GM19023 (cell line): Measurements from ENCODE around the gene AEN.

Source experiments
- ATAC-seq: cut with Tn5 transposase; IDR thresholded peaks from one replicate; pipeline ENCODE4 v1.9.1; 2021; ENCODE audit warnings: mild to moderate bottlenecking, moderate library complexity; ENCODE audit not compliant: unreplicated experiment

The AEN gene

DNA sequence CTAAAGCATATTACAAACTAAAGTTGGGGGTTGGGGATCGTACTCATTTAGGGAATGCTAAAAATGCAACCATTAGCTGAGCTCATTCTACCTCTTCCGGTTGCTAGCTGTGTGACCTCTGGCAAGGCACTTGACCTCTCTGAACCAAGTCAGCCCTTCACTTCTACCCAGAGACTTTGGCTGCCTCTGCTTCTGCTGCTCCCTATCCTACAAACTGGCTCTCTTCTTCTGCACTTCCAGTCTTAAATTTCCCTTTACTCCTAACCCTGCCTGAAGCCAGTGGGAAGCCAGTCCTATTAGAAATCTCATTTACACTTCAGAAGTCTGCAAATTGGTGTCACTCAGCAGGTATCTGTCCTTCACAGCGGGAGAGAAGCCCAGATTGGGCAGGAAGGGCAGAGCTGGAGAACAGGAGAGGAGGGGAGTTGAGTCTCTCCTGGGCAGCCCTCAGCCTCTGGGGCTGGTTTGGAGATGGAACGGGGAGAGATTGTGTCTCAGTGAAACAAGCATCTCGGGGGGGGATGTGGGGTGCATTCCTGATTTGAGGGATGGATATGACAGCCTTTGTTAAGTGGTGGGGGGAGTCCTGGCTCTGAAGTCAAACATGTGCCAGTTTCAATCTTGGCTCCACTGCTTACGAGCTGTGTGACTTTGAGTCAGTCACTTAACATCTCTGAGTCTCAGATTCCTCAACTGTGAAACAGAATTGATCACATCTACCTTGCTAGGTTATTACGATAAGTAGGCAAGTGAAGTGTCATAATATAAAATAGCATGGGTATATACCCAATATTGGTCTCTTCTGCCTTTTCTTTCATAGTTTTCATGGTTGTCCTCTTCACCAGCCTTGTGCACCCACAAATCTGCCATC, 7.8 kb upstream of the AEN start:
- no peak for ATAC-seq

DNA sequence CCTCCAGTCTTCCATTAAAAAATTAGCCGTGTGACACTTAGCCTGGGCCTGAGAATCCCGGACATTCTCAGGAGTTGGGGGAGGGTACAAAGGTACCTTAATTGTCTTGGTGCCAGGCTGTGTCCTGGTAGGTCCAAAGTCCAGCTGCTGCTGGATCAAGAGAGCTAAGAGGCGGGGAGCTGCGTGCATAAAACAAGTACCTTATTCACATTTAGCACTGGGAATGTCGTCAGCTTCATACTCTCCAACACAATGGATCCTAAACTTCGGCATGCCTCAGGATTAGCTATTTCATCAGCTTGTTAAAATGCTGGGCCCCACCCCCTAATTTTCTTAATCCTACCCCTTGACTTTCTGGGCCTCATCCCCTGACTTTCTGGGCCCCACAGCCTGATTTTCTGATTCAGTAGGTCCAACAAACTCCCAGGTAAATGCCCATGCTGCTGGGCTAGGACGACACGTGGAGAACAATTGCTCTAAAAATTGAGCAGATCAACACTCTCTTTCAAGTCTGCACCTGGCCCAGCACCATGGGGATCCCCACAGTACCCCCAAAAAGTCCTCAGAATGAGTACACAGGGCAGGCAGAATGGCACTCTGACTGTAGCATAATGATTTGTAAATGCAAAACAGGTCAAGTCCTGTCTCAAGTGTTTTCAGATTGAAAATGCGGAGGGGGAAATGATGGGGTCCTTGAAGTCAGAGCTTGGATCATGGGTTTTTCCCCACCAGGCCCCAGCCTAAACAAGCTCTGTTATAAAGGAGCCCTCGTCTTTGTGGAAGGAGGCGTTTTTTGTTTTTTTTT, 5.6 kb upstream of the AEN start:
- peak; percentile 74 for ATAC-seq

DNA sequence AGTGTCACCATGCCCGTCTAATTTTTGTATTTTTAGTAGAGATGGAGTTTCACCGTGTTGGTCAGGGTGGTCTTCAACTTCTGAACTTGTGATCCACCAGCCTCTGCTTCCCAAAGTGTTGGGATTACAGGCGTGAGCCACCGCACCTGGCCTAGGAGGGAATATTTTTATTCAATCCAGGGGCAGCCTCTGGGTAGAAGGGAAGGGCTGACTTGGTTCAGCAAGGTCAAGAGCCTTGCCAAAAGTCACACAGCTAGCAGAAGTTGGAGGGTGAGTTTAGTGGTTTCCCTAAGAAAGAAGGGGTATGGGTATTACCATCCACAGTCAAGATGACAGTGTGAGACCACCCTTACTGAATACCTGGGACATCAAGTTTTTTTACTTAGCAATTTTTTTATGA, 4.9 kb upstream of the AEN start:
- no peak for ATAC-seq

DNA sequence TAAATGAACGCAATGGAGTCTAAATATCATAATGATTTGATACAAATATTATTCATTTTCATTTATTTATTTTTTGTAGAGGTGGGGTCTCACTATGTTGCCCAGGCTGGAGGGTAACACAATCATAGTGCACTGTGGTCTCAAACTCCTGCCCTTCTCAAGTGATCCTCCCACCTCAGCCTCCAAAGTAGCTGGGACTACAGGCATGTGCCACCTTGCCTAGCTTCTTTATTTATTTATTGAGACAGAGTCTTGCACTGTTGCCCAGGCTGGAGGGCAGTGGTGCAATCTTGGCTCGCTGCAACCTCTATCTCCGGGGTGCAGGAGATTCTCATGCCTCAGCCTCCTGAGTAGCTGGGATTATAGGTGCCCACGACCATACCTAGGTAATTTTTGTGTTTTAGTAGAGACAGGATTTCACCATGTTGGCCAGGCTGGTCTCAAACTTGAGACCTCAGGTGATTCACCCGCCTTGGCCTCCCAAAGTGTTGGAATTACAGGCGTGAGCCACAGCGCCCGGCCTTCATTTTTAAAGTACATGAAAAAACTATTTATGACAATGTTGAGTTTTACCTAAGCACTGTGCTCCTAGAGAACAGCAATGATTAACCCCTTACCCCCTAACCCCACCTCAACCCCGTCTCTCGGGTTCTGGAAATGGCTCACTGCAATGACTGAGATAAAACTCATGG, 4.0 kb upstream of the AEN start:
- no peak for ATAC-seq

DNA sequence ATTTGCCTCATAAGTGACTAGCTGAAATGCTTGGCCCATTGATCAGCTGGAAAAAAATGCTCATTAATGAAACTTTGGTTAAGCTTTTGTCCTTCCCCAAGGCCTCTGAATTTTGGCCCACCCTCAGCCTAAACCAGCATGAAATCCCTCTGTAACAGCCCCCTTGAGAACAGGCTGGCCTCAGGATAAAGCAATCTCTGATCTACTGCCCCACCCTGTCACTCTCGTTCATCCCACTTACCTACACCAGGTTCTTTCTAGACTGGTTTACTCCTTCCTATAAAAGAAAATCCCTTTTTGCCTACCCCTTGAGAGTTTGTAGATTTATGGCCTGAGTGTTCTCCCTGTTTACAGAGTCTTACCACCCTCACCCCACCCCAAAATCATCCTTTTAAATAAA, 3.4 kb upstream of the AEN start:
- no peak for ATAC-seq

DNA sequence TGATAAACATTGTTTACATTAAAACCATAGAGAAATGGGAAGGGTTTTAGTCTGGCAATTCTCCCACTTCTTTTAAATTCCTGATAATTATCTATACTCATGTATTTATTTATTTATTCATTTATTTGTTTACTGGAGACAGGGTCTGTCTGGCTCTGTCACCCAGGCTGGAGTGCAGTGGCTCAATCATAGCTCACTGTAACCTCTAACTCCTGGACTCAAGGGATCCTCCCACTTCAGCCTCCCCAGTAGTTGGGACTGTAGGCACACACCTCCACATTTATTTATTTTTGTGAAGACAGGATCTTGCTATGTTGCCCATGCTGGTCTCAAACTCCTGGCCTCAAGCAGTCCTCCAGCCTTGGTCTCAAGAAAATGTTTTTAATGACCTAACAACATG, 2.5 kb upstream of the AEN start:
- no peak for ATAC-seq

DNA sequence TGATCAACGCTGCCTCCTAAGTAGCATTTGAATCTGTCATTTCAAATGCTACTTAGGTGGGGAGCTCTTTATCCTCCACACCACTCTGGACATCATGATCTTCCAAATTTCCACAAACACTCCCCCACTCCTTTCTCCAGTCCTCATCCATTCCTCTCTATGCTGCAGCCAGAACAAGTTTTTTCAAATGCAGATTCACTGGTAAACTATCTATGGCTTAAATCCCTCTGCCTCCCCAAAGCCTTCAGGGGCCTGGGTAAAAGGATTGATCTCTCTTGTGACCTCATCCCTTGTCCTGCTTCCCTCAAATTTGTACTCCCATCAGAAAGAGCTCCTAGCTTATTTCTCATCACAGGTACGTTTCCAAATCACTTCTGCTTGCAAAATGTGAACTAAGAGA, 1.3 kb upstream of the AEN start:
- no peak for ATAC-seq

DNA sequence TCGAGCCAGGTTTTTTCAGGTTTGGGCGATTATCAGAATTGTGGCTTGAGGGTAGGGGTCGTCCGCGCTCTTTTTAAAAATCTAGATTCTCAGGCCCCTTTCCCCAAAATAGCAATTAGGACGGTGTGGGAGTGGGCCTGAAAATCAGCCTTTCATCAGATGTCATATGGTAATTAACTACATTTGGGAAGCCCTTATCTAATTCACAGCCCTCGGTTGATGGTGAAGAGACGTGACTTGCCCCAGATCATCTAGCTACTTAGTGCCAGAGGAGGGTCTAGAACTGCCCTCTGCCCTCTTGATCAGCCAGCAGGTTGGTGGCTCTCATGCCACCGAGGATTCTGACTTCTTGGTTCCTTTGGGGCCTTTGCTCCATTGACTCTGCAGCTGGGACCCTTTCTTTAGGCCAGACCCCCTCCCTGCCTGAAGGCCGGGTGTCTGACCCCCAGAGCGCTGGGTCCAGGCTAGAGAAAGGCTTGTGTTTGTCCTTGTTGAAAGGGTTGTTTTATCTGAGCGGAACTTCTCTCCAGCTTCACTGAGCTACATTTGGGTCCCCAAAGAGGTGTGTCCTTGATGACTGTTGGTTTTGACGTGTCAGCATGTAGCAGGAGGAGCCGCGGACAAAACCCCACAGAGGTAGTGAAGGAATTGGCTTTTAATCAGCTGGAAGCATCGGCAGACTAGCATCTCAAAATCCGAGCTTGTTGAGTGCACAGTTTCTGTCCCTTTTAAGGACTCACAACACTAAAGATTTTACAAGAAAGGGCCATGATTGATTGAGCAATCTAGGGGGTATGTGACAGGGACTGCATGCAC, 857 bp downstream of the AEN start:
- ATAC-seq: peak; percentile 29

DNA sequence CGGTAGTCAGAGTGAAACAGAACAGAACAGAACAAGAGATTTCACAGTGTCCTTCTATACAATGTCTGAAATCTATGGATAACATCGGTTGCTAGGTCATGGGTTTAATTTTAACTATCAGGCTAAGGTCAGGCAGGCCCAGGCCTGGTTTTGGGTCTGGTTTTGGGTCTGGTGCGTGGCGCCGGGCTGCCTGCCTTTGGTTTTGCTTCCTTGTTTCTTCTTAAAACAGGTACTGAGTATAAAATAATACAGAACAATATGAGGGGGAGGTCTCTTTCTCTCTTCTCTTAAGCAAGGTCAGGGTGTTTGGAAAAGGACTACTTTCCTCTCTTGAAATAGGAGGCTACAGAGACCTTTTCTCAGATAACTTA, 1.4 kb downstream of the AEN start:
- ATAC-seq: no peak

DNA sequence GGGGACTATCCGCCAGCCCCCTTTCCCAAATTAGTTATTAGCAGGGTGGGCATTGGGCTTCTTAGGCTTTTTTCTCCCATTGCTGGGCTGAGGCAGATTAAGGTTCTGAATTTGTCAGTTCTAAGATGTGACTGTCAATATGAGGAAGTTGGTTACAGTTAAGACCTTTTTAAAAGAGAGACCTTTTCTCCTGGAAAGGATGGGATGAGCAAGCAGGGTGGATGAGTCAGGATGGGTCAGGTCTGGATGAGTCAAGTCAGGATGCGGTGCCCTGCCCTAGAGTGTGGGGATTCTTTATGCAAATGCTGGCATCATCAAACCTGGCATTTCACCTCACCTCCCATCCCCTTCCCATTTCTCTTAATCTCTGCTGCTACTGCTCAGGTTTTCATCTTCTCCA, 1.9 kb downstream of the AEN start:
- no peak for ATAC-seq

DNA sequence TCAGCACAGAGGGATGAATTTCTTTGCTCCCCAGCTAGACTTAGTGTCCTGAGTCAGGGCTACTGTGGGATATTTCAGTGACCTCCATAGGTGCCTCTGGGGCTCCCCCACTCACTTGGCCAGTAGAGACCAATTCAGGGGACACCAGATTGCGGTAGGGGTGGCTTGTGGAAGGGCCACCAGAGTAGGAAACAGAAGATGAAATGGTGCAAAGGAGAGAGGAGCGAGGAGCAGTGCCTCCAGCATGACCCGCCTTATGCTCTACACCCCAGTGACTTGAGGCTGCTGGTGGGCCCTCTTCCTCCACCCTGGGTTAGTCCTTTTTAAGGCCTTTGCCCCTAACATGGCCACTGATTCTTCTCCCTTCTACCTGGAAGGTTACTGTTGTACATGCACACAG, 2.5 kb downstream of the AEN start:
- no peak for ATAC-seq

DNA sequence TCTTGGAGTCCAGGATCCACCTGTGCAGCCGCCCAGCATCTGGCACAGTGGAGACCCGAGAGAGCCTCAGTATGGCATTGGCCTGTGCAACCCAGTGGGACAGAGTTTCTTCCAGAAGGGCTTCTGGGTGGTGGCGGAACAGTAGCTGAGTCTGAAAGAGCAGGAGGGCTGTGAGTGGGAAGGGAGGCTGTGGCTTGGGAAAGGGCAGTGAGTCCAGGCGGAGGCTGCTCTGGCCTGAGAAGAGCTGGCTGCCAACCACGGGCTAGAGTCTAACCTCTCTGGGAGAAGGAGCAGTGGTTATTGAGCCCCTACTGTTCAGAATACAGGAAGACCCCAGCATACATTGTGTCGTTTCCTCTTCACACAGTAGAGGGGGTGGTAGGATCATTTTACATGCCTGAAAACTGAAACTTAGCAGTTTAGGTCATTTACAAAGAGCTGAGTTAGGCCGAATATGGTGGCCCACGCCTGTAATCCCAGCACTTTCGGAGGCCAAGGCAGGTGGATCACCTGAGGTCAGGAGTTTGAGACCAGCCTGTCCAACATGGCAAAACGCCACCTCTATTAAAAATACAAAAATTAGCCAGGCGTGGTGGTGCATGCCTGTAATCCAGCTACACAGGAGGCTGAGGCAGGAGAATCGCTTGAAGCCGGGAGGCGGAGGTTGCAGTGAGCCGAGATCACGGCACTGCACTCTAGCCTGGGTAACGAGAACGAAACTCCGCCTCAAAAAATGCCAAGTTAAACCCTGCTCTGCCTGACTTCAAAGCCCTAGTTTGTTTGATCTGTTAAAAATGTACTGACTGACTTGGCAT, 3.2 kb downstream of the AEN start:
- ATAC-seq: peak; percentile 34

DNA sequence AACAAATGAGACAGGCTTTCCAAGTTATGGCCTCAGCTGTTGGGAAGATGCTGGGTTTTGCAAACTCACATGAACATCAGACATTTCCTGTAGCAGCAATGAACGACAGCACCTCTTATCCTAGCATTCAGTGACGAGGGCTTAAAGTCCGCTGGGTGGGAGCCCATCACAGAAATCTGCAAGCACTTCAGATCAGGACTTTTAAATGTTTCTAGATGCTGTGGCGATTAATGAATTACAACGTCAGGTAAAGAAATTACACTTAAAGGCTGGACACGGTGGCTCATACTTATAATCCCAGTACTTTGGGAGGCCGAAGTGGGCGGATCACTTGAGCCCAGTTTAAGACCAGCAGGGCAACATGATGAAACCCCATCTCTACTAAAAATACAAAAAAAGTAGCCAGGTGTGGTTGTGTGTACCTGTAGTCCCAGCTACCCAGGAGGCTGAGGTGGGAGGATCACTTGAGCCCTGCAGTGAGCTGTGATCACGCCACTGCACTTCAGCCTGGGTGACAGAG, 3.9 kb downstream of the AEN start:
- ATAC-seq: no peak

DNA sequence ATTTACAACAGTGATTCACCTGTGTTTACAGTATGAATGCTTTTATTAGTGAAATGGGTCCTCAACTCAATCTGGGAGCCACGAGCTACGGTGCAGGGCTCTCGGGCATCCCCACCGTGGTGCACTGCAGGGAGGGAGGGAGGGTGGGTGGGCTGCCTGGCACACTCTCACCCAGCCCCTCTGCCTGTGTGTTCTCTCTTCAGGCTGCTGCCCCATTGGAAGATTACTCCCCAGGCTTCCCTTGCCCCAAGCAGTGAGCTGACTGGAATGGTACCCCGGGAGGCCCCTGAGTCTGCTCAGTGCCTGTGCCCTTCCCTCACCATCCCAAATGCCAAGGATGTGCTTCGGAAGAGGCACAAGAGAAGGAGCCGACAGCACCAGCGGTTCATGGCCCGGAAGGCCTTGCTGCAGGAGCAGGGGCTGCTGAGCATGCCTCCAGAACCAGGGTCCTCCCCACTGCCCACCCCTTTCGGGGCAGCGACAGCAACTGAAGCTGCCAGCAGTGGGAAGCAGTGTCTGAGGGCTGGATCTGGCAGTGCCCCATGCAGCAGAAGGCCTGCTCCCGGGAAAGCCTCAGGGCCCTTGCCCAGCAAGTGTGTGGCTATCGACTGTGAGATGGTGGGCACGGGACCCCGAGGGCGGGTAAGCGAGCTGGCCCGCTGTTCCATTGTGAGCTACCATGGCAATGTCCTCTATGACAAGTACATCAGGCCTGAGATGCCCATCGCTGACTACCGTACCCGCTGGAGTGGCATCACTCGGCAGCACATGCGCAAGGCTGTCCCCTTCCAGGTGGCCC, 5.0 kb downstream of the AEN start:
- no peak for ATAC-seq

DNA sequence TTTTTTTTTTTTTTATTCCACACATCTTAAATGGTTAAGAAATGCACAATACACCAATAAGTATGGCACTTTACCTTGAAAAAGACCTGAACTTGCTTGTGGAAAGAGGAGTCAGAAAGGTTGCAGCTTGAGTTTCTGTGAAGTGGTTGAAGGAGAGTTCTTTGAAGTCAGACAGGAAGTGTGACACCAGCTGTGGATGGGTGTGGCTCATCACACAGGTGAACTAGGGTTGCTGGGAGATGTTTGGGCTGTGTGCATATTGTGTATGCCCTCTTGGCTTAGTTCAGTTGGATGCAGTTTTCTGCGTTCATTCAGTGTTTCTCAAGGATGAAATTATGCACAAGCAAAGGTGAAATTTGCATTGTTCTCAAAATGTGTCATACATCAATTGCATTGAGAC, 6.3 kb downstream of the AEN start:
- ATAC-seq: no peak

DNA sequence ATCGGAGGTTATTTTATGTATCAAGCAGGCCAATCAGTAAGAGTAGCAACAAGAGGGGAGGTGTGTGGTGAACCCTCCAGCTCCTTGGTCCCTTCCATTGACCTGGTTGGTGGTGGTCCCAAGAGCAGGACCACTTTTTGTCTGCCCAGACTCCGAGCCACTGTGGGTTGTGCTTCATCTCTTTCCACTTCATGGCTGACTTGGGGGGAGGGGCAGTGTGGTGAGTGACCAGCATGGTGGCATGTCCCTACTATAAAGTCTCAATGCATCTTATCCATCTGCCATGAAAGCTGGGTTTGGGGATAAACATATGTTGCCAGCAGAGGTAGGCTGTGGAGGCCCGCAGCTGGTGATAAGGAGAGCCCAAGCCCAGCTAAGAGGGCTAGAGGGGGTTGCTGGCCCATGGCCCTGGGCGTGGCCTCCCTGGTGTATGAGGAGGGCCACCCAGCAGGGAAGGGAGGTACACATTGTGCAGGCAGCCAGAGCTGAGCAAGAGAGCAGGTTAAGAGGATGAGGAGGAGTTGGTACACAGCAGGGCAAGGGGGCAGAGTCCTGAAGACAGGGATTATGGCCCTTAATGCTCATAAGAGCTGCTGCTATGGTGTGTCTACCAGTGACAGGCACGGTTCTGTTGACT, 7.0 kb downstream of the AEN start:
- ATAC-seq: no peak

DNA sequence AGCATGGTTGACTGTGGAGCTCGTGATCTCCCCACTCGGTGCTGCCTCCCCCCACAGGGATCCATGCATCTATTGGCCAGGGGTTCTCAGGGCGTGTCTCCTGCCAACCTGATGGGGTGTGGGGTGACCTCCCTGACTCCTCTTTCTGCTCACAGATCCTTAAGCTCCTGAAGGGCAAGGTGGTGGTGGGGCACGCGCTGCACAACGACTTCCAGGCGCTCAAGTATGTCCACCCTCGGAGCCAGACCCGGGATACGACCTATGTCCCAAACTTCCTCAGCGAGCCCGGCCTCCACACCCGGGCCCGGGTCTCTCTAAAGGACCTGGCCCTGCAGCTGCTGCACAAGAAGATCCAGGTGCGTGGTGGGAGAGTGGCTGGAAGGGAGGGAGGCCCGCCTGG, 7.9 kb downstream of the AEN start:
- no peak for ATAC-seq

DNA sequence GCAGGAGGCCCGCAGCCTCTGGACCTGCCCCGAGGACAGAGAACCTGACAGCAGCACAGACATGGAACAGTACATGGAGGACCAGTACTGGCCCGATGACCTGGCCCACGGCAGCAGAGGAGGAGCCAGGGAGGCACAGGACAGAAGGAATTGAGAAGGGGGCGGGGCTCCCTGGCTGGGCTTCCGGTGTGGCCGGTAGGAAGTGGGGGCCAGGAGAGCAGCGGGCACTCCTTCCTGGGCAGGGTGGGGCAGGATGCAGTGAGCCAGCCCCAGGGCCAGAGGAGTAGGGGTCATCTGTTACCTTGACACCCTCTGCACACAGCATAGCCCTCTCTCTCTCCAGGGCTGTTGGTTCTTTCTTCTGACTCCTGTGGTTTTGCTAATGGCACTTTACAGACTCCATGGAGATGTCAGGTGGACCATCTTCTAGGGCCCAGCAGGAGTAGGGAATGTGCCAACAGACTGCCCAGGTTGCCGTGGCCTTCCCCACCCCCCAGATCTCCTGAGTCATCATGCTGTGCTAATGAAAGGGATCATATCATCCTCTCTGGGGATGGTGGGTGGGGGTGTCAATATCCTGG, 9.1 kb downstream of the AEN start:
- no peak for ATAC-seq
